NCI-H1092 treated with DMSO at 0.1 percent for 48 hours (cell line): ENCODE data around the gene KCTD10.

Experiments
- DNase-seq: peaks from one replicate; lab custom pipeline; 2025; lab: John Stamatoyannopoulos, UW

The KCTD10 gene, protein sequence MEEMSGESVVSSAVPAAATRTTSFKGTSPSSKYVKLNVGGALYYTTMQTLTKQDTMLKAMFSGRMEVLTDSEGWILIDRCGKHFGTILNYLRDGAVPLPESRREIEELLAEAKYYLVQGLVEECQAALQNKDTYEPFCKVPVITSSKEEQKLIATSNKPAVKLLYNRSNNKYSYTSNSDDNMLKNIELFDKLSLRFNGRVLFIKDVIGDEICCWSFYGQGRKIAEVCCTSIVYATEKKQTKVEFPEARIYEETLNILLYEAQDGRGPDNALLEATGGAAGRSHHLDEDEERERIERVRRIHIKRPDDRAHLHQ

DNA sequence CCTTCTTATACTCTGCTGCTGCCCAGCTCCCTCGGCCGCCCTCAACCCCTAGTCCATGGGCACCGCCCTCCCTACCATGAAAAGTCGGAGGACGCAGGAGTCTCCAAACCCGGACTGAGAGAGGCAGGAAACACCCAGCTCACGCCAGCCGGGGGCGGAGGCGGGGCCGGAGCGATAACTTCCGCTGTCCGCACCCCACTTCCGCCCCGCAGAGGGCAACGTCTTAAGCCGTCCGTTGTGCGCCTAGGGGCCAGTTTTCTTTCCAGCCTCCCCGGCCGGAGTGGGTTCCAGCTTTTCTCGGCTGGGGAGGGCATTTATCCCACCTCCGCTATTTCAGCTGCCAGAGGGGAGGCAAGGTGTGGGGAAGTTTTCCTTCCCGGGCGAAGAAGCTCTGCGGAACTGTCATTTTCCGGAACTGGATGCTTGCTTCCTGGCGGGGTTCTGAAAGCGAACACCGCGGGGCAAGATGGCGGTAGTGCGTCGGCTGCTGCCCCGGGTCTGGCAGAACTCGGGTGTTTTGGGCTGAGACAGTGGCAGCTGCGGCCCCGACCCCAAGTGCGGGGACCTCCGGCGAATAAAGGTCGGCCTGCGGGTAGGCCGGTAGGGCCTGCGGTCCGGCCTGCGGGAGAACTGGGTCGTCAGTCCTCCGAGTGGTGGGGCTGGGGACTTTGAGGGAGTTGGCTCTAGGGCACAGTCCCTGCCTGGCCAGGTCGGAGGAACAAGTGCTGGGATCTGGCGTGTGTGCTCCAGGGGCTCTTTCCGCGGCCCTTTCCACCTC is at the start of gene KCTD10, which contains the start of gene UBE3B:
KCTD10 (minus strand) TSS at position 116 of the 778 bp plus-strand sequence; CDS start at position 78, 38 bp downstream.
UBE3B (plus strand) TSS at position 450 of the 778 bp plus-strand sequence. CDS start 5,918 bp downstream, outside the sequence.
- peak; percentile 78 for DNase-seq

DNA sequence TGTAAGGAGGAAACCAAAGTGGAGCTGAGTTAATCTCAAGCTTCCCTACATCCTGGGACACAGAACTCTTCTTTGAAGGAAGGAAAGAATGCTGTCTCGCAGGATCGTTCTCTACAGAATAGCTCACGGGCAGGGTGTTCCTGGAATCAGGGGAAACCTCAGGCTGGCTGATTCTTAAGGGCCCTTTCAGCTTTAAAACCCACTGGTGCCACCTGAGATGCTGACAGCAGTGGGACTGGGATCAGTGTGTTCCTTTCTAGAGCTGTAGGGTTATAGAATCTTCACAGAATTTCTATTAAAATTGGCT is 48.1 kb upstream of the KCTD10 start:
- no peak for DNase-seq

DNA sequence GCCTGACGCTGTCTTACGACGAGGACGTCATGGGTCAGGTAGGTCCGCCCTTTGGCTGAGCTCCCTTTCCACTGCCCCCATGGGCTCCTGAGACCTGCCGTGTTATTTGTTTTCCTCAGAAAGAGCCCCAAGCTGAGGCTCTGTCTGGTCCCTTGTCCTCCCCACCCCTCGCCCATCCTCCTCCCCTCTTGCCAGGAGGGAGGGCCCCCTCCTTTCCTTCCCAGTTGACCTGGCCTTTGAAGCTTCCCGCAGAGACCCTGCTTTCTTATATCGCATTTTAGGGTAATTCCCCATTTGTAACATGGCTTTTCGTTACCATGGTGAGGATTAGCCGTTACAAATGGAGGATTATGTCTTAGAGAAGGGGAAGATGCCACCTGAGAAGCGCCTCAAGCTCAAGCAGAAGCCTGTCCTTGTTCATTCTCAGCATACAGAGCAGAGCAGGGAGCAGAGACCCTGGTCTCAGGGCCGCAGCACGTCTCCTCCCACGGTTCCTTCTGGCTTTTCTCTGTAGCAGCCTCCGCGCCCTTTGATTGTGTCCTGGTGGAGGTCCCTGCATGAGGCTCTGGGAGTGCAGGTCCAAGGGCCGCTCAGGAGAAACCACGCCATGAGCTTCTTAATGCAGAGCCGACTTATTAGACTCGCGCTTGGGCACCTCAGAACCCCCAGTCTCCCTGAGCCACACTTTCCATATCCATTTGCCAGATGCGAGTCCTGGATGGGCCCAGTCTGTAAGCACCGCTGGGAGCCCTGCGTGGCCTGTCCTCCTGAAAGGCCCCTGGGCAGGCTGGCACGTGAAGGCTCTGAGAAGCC is 47.6 kb upstream of the KCTD10 start:
- DNase-seq = no peak

DNA sequence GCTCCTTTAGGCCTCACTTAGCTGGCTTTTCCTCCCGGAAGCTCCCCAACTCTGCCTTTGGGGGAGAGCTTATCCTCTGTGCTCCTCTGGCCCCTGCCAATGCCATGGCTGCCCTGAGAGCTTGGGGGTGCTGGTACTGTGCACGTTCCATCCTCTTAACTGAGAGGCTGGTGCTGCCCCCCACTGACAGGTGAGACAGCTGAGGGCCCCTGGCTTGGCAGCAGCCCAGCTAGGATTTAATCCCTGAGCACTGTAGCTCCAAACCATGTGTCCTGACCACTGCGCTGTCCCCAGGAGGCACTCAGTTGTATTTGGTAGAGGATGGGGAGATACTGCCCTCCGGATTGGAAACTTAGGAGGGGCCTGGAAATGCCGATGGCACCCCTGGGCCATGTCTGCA is 46.4 kb upstream of the KCTD10 start:
- DNase-seq = no peak

DNA sequence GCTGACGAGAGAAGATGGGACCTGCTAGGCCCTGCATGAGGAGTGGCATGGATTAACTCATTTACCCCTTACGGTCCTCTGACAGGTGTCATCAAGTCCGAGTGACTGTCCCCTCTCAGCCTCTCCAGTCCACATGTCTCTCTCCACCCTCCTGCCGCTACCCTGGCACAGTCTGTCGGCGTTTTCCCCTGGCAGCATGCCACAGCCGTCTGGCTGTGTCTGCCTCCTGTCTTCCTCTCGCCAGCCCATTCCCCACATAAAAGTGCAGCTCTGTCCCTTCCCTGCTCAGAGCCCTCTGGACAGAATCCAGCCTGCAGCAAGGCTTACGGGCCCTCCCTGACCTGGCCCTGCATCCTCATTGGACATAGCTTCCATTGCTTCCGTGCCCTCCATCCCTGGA is 46.0 kb upstream of the KCTD10 start:
- DNase-seq = no peak

DNA sequence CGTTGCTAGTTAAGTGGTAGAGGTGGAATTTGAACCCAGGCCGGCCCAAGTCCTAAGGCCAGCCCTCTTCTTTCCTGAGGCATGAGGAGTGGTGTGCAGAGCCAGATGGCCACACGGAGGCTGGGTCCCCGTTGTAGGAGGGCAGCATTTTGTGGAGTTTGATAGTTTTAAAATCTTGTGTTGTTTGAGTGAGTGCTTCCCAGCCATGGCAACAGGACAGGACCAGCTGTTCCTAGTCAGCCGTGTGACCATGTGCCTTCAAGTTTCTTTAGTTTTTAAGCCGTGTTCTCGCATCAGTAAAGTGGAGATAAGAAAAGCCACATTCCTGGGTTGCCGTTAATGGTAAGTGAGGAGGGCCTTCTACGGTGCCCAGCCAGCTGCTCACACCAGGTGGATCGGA is 44.7 kb upstream of the KCTD10 start:
- DNase-seq = no peak

DNA sequence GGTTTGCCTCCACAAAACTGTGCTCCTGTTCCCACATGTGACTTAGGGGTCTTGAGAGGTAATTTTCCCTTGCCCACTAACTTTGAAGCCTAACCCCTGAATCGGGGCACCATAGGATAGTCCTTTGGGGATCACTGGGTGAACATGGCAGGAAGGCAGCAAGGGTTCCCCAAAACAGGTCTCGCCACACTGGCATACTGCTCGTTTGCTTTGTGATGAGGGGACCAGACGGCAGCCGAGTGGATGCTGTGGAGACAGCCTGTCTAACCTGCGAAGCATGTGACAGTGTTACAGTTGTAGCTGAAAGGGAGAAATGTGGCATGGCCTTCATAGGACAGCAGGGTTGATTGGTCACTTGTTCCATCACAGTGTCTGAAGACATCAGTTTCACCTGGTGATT is 42.7 kb upstream of the KCTD10 start:
- DNase-seq = no peak

DNA sequence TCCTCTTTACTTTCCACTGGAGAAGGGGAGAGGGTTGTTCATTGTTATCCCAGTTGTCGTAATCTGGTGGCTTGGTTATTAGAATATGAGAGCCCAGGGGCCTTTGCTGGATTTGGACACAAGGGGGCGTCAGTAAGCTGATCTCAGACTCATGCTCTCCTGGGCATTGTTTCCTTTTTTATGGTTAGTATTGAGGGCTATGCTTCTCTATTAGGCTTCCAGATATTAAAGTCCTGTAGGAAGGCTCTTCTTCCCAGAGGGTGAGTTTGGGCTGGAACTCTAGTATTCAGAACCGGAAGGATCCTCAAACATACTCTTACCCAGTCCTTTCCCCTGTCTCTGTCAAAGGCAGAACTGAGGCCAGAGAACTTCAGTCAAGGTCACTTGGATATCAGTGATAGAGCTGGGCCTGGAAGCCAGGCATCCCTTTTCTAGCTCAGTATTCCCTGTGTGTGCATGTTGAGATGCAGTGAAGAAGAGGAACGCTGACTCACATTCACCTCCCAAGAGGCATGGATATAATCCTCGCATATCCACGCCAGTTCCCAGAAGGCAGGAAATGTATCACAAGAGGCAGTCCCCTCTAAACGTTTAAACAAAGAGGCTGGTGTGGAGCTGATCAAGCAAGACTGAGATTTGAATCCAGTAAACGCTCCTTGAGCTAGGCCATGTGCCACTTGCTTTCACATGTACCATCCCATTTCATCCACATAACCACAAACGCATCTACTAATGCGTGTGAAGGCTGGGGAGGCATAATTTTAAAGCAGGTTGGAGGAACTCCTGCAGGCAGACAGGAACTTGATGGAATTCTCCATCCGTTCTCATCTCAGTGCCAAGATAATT is 41.9 kb upstream of the KCTD10 start:
- DNase-seq = peak; percentile 13

DNA sequence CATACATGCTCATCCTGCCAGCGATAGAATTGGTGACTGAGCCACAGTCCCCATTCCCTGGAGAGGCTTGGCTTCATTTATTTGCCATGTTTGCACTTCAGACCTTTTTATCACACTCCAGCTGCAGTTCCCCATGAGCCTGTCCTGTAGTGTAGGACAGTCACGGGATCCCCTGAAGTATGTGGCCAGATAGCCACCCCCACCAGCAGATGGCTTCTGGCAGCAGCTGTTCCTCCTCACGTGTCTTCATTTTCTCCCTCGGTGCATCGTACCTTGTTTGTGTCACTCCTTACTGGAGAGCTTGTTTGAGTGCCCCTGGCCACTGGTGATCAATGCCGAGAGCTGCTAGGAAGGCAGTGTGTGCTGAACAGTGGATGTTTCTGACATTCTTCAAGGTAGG is 40.5 kb upstream of the KCTD10 start:
- DNase-seq = no peak

DNA sequence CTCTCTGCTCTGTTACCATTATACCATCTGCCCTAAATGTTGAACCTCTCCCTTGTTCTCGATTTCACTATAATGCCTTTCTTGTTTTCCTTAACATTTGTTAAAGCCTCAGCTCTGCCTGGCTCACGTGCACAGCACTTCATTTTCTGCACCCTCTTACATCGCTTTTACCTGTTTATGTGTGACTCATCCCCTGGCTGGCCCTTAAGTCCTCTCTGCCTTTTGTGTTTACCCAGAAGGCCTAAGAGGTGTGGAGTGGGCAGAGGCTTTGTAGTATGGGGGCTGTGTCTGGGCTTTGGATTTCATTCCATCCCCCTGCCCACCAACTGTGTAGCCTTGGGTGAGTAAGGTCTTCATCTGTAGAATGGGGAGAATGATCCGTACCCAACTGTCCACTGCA is 36.9 kb upstream of the KCTD10 start:
- DNase-seq = no peak

DNA sequence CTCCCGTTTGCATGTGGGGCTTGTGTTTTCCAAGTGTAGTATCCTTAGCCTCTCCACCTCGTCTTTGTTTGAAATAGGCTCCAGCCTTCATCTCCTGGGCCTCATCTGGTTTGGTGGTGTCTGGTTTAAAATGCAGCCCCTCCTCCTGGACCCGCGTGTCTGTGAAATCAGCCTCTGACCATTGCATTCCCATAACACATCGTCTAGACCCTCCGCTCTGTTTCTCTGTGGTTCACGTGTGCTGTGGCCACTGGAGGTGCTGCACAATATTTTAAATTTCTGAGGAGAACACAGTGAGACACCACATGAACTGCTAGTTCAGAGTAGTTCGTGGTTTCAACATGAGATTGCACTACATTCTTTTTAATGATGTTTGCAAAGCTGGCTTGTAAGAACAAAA is 36.0 kb upstream of the KCTD10 start:
- no peak for DNase-seq

DNA sequence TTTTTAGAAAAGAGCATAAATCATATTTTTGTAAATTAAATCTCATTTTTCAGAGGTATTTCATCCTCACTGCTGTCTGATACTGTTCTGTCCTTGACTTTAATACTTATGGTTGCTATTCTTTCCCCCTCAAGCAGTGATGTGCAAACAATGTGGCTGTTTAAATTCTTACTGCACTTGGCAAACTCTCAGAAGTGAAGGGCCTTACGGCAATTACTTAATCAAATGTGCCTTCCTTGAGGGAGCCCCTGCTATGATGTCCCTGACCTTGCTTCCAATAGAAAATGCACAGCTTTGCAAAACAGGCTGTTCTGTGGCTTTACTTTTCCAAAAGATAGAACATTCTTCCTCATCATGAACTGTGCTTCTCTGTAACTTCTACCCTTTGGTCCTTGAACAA is 35.5 kb upstream of the KCTD10 start:
- no peak for DNase-seq

DNA sequence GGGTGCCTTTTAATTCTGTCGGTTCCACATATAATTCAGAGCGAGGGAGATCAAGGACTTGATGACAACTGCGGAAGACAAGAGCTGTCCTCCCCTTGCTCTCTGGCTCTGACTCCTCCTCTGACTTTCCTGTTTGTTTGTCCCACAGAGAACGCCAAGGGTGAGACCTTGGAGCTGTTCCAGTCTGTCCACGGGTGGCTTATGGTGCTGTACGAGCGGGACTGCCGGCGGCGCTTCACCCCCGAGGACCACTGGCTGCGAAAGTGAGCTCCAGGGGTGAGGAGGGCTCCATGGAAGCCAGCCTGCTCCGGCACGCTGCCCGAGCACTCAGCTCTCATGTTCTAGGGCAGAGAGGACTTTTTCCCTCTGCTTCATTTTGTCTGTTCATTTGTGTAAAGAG is 33.1 kb upstream of the KCTD10 start:
- no peak for DNase-seq

DNA sequence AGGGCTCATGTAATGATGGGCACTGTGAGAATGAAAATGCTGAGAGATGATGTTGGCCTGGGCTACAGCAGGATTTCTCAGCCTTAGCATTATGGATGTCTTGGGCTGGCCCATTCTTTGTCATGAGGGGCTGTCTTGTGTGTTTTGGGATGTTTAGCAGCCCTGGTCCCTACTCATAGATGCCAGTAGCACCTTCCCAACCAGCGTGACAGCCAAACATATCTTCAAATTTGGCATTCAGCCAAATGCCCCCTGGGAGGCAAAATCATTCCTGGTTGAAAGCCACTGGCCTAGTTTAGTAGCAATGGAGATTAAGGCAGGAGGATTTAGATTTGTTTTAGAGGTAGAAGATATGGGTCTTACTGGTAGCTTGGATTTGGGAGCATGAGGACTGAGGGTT is 27.0 kb upstream of the KCTD10 start:
- peak; percentile 38 for DNase-seq

DNA sequence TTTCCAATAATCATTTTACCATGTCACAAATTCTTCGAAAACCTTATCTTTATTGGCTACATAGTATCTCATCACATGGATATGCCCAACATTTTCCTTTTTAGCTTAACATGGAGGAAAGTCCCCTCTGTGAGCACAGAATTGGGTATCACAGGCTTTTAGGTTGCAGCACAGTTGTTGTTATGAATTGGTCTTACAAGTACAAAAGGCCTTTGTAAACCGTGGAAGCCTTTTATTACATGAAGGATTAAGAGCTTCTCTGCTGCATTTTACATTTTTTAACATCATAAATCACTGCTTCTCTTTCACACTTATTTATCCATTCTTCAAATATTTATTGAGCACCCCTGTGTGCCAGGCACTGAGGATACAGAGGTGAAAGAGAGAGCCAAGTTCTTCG is 26.5 kb upstream of the KCTD10 start:
- no peak for DNase-seq

DNA sequence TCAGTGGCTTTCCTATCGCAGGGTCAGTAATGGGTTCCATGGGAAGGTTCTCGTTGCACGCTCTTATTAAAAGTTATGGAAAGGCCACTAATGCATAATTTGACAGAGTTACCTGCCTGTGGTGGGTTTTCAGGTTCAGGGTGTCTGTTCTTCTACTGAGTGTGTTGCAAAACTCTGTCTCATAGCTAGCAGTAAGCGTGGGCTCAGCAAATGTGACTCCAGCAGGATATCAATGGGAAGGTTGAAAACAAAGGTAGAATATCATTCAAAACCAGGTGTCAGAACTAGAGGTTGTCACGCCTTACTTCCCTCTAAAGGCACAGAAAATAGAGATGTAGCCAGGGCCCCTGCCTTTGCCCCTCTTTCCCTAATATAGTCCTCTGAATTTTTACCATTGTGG is 25.2 kb upstream of the KCTD10 start:
- DNase-seq = no peak

DNA sequence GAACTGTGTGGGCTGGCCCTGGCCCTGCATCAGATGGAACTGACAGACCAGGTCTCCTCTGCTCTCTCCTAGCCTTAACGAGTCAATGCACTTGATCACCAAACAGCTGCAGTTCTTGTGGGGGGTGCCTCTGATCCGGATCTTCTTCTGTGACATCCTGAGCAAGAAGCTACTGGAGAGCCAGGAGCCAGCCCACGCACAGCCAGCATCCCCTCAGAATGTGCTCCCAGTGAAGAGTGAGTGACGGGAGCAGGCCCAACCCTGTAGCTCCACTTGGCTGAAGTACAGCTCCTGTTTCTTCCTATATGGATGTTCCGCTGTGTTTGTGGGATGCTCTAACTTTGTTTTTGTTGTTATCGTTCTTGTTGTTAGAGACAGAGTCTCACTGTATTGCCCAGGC is 24.2 kb upstream of the KCTD10 start:
- DNase-seq = no peak

DNA sequence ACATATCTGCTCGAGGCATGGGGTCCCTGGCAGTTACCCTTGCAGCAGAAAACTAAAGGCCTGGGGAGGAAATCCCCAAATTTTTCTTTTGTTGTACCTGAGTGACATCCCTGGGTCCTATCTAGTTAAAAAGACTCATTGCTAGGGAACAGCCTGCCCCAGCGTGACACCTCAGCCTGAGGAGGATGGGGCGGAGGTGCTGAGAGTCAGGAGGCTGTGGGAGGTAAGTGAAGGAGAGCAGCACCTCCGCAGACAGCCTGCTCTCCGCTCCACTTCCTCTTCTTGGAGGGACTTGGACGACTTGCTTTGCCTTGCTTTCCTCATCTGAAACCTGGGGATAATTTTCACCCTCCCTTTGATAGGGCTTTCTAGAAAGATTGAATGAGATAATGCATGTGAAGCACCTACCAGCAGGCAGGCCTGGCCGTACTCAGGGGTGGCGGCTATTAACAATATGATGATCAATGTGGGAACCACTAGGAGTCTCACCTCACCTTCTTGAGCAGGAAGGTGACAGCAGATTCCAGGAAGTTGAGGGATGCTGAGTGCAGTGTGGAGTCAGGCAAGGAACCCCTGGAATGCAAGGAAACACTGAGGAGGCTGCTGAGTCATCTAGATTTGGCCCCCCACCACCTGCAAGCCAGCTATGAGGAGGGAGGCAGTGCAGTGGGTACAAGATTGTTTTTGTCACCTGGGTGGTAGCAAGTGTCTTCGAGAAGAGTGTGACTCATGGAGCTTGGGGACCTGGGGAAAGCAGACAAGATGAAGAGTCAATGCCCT is 23.5 kb upstream of the KCTD10 start:
- no peak for DNase-seq

DNA sequence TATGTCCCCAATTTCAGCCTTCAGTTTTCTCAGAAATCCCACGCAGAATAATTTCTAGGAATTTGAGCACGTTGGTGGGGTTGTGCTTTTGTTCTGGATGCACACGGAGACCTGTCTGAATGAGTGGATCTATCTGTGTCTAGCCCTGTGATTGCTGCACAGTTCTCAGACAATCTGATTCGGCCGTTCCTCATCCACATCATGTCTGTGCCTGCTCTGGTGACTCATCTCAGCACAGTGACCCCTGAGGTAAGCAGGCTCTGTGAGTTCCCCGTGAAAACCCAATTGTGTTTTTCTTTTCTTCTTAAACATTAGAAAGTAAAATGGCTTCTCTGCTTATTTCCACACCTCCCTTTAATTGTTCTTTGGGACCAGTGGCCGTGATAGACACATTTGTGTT is 20.6 kb upstream of the KCTD10 start:
- no peak for DNase-seq

DNA sequence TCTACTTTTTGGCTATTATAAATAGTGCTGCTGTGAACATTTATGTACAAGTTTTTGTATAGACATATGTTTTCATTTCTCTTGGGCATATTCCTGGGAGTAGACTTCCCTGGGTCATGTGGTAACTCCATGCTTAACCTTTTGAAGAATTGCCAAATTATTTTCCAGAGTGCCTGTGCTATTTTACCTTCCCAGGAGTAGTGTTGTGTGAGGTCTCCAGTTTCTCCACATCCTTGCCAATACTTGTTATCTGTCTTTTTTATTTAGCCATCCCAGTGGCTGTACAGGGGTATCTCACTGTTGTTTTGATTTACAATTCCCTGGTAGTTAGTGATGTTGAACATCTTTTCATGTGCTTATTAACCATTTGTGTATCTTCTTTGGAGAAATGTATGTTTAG is 19.2 kb upstream of the KCTD10 start:
- no peak for DNase-seq

DNA sequence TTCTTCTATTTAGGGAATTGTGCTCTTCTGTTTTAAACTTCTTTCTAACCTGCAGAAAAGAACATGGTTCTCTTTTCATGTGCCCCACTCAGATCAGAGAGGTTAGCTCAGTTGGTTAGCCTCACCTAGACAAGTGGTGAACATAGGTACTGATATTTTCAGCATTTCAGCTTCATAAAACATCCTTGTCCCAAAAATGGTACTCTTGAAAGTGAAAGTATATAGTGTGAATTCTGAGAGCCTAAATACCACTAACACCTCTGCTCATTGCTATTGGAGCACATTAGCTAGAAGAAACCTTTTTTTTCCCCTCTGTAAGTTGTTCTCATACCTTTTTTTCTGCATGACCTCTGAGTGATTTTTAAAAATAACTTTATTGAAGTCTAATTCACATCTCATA is 17.9 kb upstream of the KCTD10 start:
- no peak for DNase-seq
